HG03442 (cell line): ENCODE results near the gene ST3GAL2.

ENCODE experiments used
- ATAC-seq: cut with Tn5 transposase; IDR thresholded peaks from one replicate; pipeline ENCODE4 v1.9.1; 2021; ENCODE audit warnings: mild to moderate bottlenecking, moderate library complexity; ENCODE audit not compliant: unreplicated experiment

The ST3GAL2 gene

DNA sequence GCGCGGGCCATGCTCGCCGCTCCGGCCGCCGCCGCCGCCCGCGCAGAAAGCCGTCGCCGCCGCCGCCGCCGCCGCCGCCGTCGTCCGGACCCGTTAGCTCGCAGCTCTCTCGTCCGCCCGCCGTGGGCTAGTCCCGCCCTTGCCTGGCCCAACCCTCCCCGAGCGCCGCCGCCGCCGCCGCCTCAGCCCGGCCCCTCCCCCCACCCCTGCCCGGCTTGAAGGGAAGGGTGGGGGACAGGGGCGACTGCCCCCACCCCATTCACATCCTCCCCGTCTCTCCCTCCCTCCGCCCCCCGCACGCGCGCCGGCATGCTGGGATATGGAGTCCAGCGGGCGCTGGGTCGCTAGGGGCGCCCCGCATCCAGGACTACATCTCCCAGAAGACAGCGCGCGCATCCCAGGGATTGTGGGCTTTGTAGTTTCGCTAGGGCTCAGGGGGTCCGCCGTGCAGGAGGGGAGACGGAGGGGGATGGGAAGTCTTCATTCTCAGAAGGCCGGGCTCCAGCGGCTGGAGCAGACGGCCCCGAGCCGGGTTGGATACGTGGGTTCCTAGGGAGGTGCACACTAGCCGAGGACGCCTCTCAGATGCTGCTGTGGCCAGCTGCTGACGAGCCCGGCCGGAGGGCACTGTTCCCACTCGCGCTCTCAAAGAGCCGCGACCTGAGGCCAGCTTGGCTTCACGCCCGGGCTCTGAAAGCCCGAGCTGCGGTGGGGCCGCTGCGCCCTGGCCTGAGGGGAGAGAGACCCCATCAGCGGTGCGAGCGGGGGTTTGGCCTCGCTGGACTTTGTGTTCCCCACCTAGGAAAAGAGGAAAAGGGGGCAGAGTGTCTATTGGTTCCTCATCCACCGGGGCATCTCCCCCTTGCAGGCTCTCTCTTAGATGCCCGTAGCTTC lies at the start of gene ST3GAL2:
ST3GAL2 (minus strand) TSS at position 132 of the 894 bp plus-strand sequence. CDS start 40,570 bp downstream, outside the sequence.
- peak; percentile 85 for ATAC-seq

DNA sequence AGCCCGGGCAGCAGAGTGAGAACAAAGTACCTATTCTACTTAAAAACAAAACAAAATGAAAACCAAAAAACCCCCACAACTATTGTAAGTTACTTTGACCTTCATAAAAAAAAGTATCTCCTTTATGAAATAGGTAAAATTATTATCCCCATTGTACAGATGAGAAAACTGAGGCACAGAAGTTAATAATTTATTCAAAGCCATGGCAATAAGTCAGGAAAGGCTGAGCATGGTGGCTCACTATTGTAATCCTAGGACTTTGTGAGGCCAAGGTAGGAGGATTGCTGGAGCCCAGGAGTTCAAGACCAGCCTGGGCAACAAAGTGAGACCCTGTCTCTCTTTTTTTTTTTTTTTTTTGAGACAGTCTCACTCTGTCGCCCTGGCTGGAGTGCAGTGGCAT lies 46.0 kb upstream of the ST3GAL2 start:
- no peak for ATAC-seq

DNA sequence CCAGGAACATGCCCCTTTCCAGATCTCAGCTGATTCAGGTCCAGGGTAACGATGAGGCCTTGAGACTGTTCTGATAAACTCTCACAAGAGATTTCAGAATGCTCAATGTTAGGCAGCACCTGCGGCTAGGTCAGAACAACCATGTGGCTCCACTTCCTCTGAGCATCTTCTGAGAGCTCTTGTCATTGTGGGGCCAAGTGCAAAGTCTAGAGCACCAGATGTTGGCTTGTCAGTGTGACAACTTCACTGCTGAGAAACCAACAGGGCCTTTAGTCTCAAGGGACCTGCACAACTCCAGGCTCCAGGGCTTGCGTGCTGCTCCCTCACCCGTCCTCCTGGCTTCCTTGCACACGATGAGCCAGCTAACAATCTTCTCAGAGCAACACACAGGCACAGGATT lies 44.5 kb upstream of the ST3GAL2 start:
- ATAC-seq, result no peak

DNA sequence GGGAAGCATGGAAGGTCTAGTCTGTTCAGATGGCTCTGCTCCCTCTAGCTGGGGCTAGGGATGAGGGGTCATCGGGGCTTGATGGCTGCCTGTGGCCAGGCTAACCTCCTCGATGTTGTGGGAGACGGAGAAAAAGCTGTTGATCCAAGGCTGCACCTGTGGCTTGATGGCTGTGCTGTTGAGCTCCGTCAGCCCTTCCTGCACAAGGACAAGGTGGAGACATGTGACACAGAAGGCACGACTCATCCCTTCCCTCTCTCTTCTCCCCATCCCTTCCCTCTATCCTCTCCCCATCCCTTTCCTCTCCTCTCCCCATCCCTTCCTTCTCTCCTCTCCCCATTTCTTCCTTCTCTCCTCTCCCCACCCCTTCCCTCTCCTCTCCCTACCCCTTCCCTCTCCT lies 43.7 kb upstream of the ST3GAL2 start:
- ATAC-seq, result no peak

DNA sequence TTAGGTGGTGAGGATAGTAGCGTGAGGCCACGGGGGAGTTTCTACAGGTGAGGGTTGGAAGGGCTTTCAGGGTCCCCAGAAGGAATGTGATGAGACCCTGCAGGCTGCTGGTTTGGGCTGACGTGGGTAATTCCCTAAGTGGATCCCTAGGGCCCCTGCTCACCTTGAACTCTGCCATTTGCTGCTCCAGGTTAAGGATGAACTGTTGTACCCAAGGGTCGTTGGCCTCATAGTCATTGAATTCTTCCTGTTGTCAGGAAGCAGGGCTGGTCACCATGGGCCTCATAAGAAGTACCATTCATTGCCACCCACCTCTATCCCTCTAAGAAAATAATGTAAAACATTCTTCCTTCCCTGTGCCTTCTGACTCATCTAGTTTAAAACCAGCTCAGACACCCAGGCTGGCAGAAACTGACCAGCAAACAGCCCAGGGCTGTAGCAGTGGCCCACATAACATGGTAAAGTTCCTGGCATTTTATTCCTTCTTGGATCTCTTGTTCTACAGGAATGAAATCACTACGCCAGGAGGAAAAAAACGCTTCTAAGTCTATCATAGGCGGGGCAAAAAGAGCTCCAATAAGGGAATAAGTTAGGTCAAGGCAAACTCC lies 43.1 kb upstream of the ST3GAL2 start:
- ATAC-seq, result no peak

- no peak for ATAC-seq
Observed at GRCh38 chr16:70480127-70481105, 41.5 kb upstream of the ST3GAL2 start.

DNA sequence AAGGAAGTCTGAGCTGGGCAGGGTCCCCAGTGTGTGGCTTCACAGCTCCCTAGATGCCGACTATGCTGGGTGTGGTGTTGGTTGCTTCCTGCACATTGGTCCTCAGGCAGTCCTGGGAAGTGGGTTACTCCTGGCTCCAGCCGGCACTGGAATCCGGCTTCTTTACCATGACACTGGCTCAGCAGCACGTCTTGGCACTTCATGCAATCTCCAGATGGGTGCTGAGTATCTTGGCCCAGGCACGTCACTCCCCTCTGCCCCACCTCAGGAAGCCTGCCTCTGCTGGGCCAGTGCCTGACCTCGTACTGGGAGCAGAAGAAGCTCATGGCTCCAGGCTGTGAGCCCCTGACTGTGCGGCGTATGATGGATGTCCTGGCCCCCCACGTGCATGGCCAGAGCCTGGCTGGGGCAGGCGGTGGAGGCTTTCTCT lies 40.0 kb upstream of the ST3GAL2 start:
- no peak for ATAC-seq

DNA sequence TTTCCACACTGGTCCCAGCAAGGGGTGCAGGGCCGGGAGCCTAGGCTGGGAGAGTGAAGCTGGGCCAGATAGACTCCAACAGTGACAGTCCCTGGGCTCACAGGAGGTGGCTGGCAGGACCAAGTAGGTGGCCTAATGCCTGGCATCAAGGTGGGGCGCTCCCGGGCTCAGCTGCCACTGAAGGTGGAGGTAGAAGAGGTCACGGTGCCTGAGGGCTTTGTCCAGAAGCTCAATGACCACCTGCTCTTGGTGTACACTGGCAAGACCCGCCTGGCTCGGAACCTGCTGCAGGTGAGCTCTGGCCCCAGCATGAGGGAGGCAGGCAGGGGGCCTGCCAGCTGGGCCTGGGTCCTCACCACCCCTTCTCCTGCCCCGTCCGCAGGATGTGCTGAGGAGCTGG lies 39.3 kb upstream of the ST3GAL2 start:
- no peak for ATAC-seq

GRCh38 chr16:70476272-70477020 lies 37.5 kb upstream of the ST3GAL2 start:
- ATAC-seq, result peak; percentile 83

DNA sequence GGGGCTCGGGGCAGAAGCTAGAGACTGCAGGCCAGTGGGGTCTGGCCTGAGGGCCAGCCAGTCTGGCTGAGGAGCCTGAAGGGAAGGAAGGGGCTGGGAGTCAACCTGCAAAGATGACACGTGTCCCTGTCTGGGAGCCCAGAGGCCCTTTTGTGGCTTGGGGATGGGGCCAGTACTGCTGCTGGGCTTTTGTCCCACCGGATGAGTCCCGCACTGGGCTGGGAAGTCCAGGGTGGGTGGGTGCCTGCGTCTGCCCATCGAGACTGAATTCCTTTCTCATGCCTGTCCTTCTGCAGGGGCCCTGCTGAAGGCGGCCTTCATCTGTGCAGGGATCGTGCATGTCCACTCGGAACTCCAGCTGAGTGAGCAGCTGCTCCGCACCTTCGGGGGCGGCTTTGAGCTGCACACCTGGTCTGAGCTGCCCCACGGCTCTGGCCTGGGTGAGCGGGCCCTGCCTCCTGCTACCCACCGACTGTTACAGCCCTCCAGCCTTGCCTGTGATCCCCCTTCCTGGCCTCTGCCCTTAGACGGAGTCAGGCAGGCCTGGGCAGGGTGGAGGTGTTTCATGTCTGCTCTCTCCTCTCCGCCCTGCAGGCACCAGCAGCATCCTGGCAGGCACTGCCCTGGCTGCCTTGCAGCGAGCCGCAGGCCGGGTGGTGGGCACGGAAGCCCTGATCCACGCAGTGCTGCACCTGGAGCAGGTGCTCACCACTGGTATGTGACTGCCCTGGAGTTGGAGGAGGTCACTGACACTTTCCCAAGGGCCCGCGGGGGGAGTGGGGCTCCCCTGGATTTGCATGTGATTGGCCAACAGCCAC lies 36.4 kb upstream of the ST3GAL2 start:
- ATAC-seq, result no peak

DNA sequence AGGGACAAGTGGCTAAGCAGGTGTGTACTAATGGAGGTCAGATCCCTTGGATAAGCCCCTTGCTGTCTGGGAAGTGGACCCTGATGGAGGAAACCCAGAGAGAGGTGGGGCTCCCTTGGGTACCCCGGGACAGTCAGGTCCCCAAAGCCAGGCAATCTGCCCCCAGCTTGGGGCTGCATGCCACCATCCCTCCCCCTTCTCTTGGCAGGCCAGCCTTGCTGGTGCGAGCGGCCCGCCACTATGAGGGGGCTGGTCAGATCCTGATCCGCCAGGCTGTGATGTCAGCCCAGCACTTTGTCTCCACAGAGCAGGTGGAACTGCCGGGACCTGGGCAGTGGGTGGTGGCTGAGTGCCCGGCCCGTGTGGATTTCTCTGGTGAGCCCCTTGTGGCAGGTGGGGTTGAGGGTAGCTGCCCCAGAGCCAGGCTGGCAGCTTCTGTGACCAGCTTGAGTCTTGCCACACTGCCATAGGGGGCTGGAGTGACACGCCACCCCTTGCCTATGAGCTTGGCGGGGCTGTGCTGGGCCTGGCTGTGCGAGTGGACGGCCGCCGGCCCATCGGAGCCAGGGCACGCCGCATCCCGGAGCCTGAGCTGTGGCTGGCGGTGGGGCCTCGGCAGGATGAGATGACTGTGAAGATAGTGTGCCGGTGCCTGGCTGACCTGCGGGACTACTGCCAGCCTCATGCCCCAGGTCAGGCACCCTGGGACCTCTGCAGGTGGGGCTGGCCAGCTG lies 35.6 kb upstream of the ST3GAL2 start:
- ATAC-seq, result no peak

DNA sequence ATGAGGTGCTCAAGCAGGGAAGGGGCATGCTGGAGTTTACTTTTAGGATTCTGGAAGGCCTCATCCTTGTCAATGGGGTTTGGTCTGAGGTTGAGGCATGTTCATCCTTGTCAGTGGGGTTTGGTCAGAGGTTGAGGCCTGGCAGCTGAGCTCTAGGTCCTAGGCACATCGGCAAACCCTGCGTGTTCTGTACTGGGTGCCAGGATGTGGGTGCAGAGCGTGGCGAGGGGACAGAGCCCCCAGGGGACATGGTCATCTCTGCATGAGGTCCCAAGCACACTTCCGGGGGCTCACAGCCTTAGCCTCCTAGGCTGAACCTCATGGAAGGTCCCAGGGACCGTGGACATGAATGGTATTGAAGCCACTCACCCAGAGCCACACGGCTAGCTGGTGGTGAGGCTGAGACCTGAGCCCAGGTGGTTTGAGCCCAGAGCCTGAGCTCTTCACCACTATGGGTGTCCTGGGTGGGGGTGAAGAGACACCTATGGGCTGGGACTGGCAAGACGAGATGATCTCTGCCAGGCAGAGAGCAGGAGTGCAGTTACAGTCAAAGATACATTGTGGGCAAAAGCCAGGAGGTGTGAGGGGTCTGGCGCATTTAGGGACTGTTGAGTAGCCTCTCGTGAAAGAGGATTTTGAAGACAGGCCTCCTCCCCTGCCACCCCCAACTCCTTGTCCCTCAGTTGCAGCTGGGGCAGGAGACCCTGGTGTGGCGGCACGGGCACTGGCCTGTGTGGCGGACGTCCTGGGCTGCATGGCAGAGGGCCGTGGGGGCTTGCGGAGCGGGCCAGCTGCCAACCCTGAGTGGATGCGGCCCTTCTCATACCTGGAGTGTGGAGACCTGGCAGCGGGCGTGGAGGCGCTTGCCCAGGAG lies 34.8 kb upstream of the ST3GAL2 start:
- ATAC-seq, result no peak

GRCh38 chr16:70472786-70473433 lies 34.0 kb upstream of the ST3GAL2 start:
- ATAC-seq, result no peak

GRCh38 chr16:70470927-70471341 lies 32.0 kb upstream of the ST3GAL2 start:
- ATAC-seq, result no peak

DNA sequence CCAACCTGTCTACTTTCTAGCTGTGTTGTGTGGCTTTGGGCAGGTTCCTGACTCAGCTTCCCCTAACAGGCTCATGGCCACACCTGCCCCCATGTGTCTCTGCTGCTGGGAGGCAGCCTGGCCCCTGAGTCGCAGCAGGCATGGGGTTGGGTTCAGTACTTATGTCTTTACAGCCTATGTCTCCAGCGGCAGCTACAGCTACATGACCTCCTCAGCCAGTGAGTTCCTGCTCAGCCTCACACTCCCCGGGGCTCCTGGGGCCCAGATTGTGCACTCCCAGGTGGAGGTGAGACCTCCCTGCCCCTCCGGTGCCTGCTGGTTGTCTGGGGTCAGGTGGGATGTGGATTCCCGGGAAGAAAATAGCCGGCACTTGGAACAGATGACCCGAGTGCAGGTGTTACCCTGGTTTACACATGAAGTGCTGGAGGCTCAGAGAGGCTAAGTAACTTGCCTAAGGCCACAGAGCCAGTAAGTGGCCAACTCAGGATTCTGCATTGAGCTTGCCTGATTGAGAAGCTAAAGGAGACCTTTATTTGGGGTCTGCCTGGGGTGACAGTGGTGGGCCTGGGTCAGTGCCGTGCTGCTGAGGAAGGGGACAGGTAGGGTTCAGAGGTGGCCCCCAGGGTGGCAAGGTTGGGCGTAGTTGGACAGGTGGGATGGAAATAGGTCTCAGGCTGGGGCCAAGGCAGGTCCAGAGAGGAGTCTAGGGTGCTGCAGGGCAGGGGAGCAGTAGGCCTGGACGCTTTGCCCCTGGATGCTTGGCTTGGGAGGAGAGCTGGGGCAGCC lies 31.4 kb upstream of the ST3GAL2 start:
- no peak for ATAC-seq

- ATAC-seq, result no peak
Observed at GRCh38 chr16:70468776-70469525, 30.1 kb upstream of the ST3GAL2 start.
